Keratinocyte (primary cell): ENCODE results near the gene ZFAND6. TPM values are rescaled to one million over a fixed set of nuclear protein-coding genes. Genes with fewer than 3 reads are reported as not detected.
"Not testable (repeated sequence)": the region's sequence is repeated elsewhere in the genome, so short reads cannot be mapped to it uniquely, and the experiment has no call there.

Source experiments
- DNase-seq: peaks from one replicate; pipeline ENCODE4 v3.0.0-alpha.2; 2011; ENCODE audit warnings: low read depth, missing footprints, low spot score
- FAIRE-seq: peaks from 2 replicates; lab custom pipeline; 2011; peaks lifted over from hg19 to GRCh38; lab: Jason Lieb, UNC
- H2AFZ ChIP-seq: 2 replicates; pipeline ENCODE4 v1.6.0; 2012; ENCODE audit warnings: low read length, control low read depth, inconsistent platforms; ENCODE audit not compliant: control insufficient read depth
- H3K27ac ChIP-seq: 2 replicates; pipeline ENCODE4 v1.5.1; 2011; ENCODE audit warnings: low read length; ENCODE audit not compliant: control insufficient read depth, insufficient read depth
- H3K27me3 ChIP-seq: 3 replicates; pipeline ENCODE4 v1.6.0; 2011; ENCODE audit warnings: low read length; ENCODE audit not compliant: control insufficient read depth, insufficient read depth; ENCODE audit errors: extremely low read depth
- H3K36me3 ChIP-seq, 2 experiments: 2 replicates in 1 of 2; 3 replicates in 1 of 2; pipeline ENCODE4 v1.5.1; 2011; ENCODE audit warnings: low read length in 2 of 2, mild to moderate bottlenecking in 1 of 2; ENCODE audit not compliant: control insufficient read depth in 2 of 2, insufficient read depth in 2 of 2; ENCODE audit errors: extremely low read depth in 1 of 2
- H3K4me1 ChIP-seq: 3 replicates; pipeline ENCODE4 v1.5.1; 2011; ENCODE audit warnings: low read length; ENCODE audit not compliant: control insufficient read depth, insufficient read depth; ENCODE audit errors: extremely low read depth
- H3K4me2 ChIP-seq: 3 replicates; pipeline ENCODE4 v1.6.0; 2011; ENCODE audit warnings: low read depth, low read length; ENCODE audit not compliant: control insufficient read depth, insufficient read depth; ENCODE audit errors: extremely low read depth
- H3K4me3 ChIP-seq, 3 experiments: fragments of 200-600 bp in 1 of 3; sonication (generic) in 1 of 3; 2 replicates in 2 of 3; 3 replicates in 1 of 3; pipeline ENCODE4 v1.5.1; 2011 to 2016; ENCODE audit warnings: low read length in 3 of 3, mild to moderate bottlenecking in 3 of 3, control low read depth in 2 of 3, inconsistent platforms in 1 of 3, low read depth in 1 of 3, mixed read lengths in 1 of 3, mixed run types in 1 of 3, moderate library complexity in 1 of 3; ENCODE audit not compliant: control insufficient read depth in 2 of 3, insufficient read depth in 2 of 3; ENCODE audit errors: extremely low read depth in 1 of 3
- H3K79me2 ChIP-seq: 2 replicates; pipeline ENCODE4 v1.6.0; 2012; ENCODE audit warnings: low read length; ENCODE audit not compliant: control insufficient read depth, insufficient read depth
- H3K9ac ChIP-seq: 3 replicates; pipeline ENCODE4 v1.6.0; 2011; ENCODE audit warnings: low read length; ENCODE audit not compliant: control insufficient read depth, insufficient read depth; ENCODE audit errors: extremely low read depth
- H3K9me1 ChIP-seq: 3 replicates; pipeline ENCODE4 v1.6.0; 2011; ENCODE audit warnings: low read length; ENCODE audit not compliant: control insufficient read depth, insufficient read depth; ENCODE audit errors: extremely low read depth
- H3K9me3 ChIP-seq: 2 replicates; pipeline ENCODE4 v1.5.1; 2012; ENCODE audit warnings: low read depth, low read length; ENCODE audit not compliant: control insufficient read depth
- H4K20me1 ChIP-seq: 3 replicates; pipeline ENCODE4 v1.6.0; 2011; ENCODE audit warnings: low read length; ENCODE audit not compliant: control insufficient read depth, insufficient read depth; ENCODE audit errors: extremely low read depth
- EZH2 ChIP-seq: IDR thresholded peaks from one replicate; pipeline ENCODE4 v1.6.1; 2012; ENCODE audit warnings: inconsistent platforms, mild to moderate bottlenecking, low read length, moderate library complexity
- dilution Hi-C: fragments of 300-500 bp; cut with MboI; formaldehyde crosslinking; loops from one replicate; pipeline ENCODE4 v1.7.0; 2020; ENCODE audit warnings: low sequenced_read_pairs; ENCODE audit not compliant: extremely low pct_ligation_motif_present
- polyA plus RNA-seq, 5 experiments: library from polyadenylated mRNA; depleted of rRNA in 3 of 5; stranded (reverse) in 3 of 5; stranded (forward) in 1 of 5; unstranded in 1 of 5; fragments of >200 nt; gene quantifications; 1 replicate in 1 of 5; 2 replicates in 3 of 5; 3 replicates in 1 of 5; pipeline versions ENCODE4 v1.2.1 to v1.2.3, GENCODE V29; 2011 to 2012; ENCODE audit warnings: missing spikeins in 2 of 5, low read depth in 1 of 5, low replicate concordance in 1 of 5
- TF ChIP-seq, protein P1 (sequence below), 3 experiments: IDR thresholded peaks in 1 of 3; conservative IDR thresholded peaks in 1 of 3; optimal IDR thresholded peaks in 1 of 3; 2 replicates in 2 of 3; 3 replicates in 1 of 3; pipeline versions ENCODE3 to v1.5.1; 2011; ENCODE audit warnings: low read length in 3 of 3, mild to moderate bottlenecking in 3 of 3, moderate library complexity in 2 of 3, control low read depth in 1 of 3, inconsistent platforms in 1 of 3; ENCODE audit not compliant: insufficient read depth in 2 of 3; ENCODE audit errors: extremely low read depth in 1 of 3

ZFAND6 gene
- polyA plus RNA-seq, 1 donor (not counting 4 experiments of a cell fraction or from before 2014, with no cell fraction given) = 142 TPM

GRCh38 chr15:80123034-80123433 lies 63.6 kb downstream of the ZFAND6 start:
- no peak overlapping the region for H3K4me2 ChIP-seq
- H3K79me2 ChIP-seq = peaks cover 6% of the 10 kb centered on the region
- H3K27ac ChIP-seq = no peak overlapping the region
- DNase-seq (no peak), FAIRE-seq (no peak)
- no peaks in the 10 kb centered on the region for H3K4me1 ChIP-seq
- no peak overlapping the region for H3K9ac ChIP-seq
- no peaks in the 10 kb centered on the region for H3K9me1 ChIP-seq
- TF ChIP-seq, protein P1, sequence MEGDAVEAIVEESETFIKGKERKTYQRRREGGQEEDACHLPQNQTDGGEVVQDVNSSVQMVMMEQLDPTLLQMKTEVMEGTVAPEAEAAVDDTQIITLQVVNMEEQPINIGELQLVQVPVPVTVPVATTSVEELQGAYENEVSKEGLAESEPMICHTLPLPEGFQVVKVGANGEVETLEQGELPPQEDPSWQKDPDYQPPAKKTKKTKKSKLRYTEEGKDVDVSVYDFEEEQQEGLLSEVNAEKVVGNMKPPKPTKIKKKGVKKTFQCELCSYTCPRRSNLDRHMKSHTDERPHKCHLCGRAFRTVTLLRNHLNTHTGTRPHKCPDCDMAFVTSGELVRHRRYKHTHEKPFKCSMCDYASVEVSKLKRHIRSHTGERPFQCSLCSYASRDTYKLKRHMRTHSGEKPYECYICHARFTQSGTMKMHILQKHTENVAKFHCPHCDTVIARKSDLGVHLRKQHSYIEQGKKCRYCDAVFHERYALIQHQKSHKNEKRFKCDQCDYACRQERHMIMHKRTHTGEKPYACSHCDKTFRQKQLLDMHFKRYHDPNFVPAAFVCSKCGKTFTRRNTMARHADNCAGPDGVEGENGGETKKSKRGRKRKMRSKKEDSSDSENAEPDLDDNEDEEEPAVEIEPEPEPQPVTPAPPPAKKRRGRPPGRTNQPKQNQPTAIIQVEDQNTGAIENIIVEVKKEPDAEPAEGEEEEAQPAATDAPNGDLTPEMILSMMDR (optimal IDR thresholded peaks at IDR 0.05 in 1 of 3, IDR thresholded peaks at IDR 0.05 in 1 of 3, conservative IDR thresholded peaks at IDR 0.05 in 1 of 3; ENCODE audit: extremely low read depth in 1 of 3, insufficient read depth in 2 of 3, low read length in 3 of 3) = no peak
- TF ChIP-seq EZH2 = no peak
- dilution Hi-C loops = no loop called here
- peaks cover 2 to 6% of the 10 kb centered on the region in 2 experiments for H3K36me3 ChIP-seq
- no peaks in the 10 kb centered on the region for H4K20me1 ChIP-seq
- no peaks in the 10 kb centered on the region for H3K27me3 ChIP-seq
- H3K4me3 ChIP-seq = no peak overlapping the region
- no peaks in the 10 kb centered on the region for H3K9me3 ChIP-seq
- no peak overlapping the region for H2AFZ ChIP-seq

GRCh38 chr15:80127253-80127652 lies 67.8 kb downstream of the ZFAND6 start:
- DNase-seq, H3K9me3 ChIP-seq, dilution Hi-C loops, FAIRE-seq, H4K20me1 ChIP-seq, H2AFZ ChIP-seq, H3K79me2 ChIP-seq, H3K27me3 ChIP-seq, H3K27ac ChIP-seq, H3K4me1 ChIP-seq, H3K9ac ChIP-seq, H3K36me3 ChIP-seq, H3K9me1 ChIP-seq, H3K4me3 ChIP-seq, H3K4me2 ChIP-seq: not testable (repeated sequence)

- Histone ChIP-seq H3K36me3 (peaks cover 2 to 10% of the 10 kb centered on the region in 2 experiments), H3K9me1 (no peaks in the 10 kb centered on the region), H3K9ac (no peak overlapping the region), H2AFZ (no peak overlapping the region), H3K4me3 (no peak overlapping the region), H3K9me3 (no peaks in the 10 kb centered on the region), H3K27me3 (no peaks in the 10 kb centered on the region), H3K4me1 (no peaks in the 10 kb centered on the region), H4K20me1 (no peaks in the 10 kb centered on the region), H3K27ac (no peak overlapping the region), H3K4me2 (no peak overlapping the region), H3K79me2 (no peaks in the 10 kb centered on the region)
- dilution Hi-C loops = no loop called here
- FAIRE-seq (no peak), DNase-seq (no peak)
- TF ChIP-seq, protein P1 (optimal IDR thresholded peaks at IDR 0.05 in 1 of 3, IDR thresholded peaks at IDR 0.05 in 1 of 3, conservative IDR thresholded peaks at IDR 0.05 in 1 of 3; ENCODE audit: extremely low read depth in 1 of 3, insufficient read depth in 2 of 3, low read length in 3 of 3) = no peak
- no peak for TF ChIP-seq EZH2
These were observed 68.4 kb downstream of the ZFAND6 start for GRCh38 chr15:80127911-80128310.
